ENCODE results near the gene EEFSEC. TPM values are rescaled to one million over a fixed set of nuclear protein-coding genes. Genes with fewer than 3 reads are reported as not detected.

Gene EEFSEC
- total and polyA plus RNA-seq, 2 of the 8 experiments (the other 6 are each of a cell fraction or from before 2014, with no cell fraction given): 13.1 to 19.8 TPM

- Histone ChIP-seq H3K56ac (replicated peaks; ENCODE audit: insufficient read length, low read depth, low read length) (no peak overlapping the region), H3K4ac (replicated peaks; ENCODE audit: insufficient read length, low read depth, low read length) (no peak overlapping the region), H3K23me2 (ENCODE audit: low read depth, low read length) (no peaks in the 10 kb centered on the region), H3K27ac (ENCODE audit: low read depth, low read length) (no peak overlapping the region), H3K9me3 (ENCODE audit: insufficient read depth in 2 of 2, low read depth in 1 of 2, low read length in 1 of 2) (no peaks in the 10 kb centered on the region), H2BK5ac (ENCODE audit: low read depth, low read length) (no peak overlapping the region), H2AFZ (ENCODE audit: low read length) (no peak overlapping the region), H2BK120ac (replicated peaks; ENCODE audit: low read depth, low read length) (no peak overlapping the region), H3K4me2 (ENCODE audit: insufficient read depth in 1 of 2, low read depth in 2 of 2, low read length in 2 of 2) (no peak overlapping the region), H2AK5ac (ENCODE audit: low read depth, low read length) (no peak overlapping the region), H3K27me3 (replicated peaks in 1 of 4; ENCODE audit: control insufficient read depth in 3 of 4, extremely low read depth in 1 of 4, insufficient read depth in 3 of 4, low read length in 3 of 4) (no peaks in the 10 kb centered on the region), H4K91ac (replicated peaks; ENCODE audit: insufficient read length, low read length) (no peak overlapping the region), H3K9ac (replicated peaks in 1 of 4; ENCODE audit: extremely low read depth in 1 of 4, low read depth in 3 of 4, low read length in 3 of 4) (no peak overlapping the region), H4K20me1 (replicated peaks in 1 of 2; ENCODE audit: control insufficient read depth in 1 of 2, insufficient read depth in 2 of 2, low read length in 2 of 2) (no peaks in the 10 kb centered on the region), H4K5ac (ENCODE audit: insufficient read length, low read depth, low read length) (no peak overlapping the region), H3K4me1 (replicated peaks in 1 of 4; ENCODE audit: control insufficient read depth in 3 of 4, insufficient read depth in 4 of 4, low read length in 3 of 4) (peaks cover 0 to 4% (median 1%) of the 10 kb centered on the region in 4 experiments; a peak in 2 of 7 replicates), H2BK12ac (ENCODE audit: low read depth, low read length) (no peak overlapping the region), H3K14ac (ENCODE audit: insufficient read length) (no peak overlapping the region), H2BK20ac (ENCODE audit: low read length) (no peak overlapping the region), H2BK15ac (ENCODE audit: low read length) (no peak overlapping the region), H3K4me3 (ENCODE audit: extremely low read depth in 1 of 4, insufficient read depth in 2 of 4, low read depth in 3 of 4, low read length in 4 of 4) (no peak overlapping the region), H3K18ac (ENCODE audit: extremely low read depth, low read length) (no peak overlapping the region), H3K79me1 (ENCODE audit: low read depth, low read length) (no peaks in the 10 kb centered on the region; the same call in 1 of the 2 replicates), H3K36me3 (ENCODE audit: control insufficient read depth in 2 of 4, insufficient read depth in 4 of 4, low read length in 3 of 4) (no peaks in the 10 kb centered on the region), H3K79me2 (ENCODE audit: control insufficient read depth in 1 of 2, insufficient read depth in 2 of 2, low read length in 2 of 2) (no peaks in the 10 kb centered on the region), H4K8ac (ENCODE audit: extremely low read depth, insufficient read depth, low read length) (no peak overlapping the region), H3K23ac (ENCODE audit: insufficient read length) (no peak overlapping the region)
- ChIA-PET POLR2A (ENCODE audit: partially characterized antibody) (no interaction called here), CTCF (ENCODE audit: partially characterized antibody) (interaction anchor here (0.6 to 2.0 kb wide), 8 partner anchors 9 to 413 kb away, joined by 3 to 9 read pairs (median 5); no protein-coding TSS in a partner anchor)
- 88% methylated on average over 12 of the region's 12 CpGs; no CpG with 5 or more reads in 1 of the 2 experiments for WGBS, 2 experiments (ENCODE audit: extremely low coverage in 1 of 2, insufficient coverage in 1 of 2, insufficient read length in 1 of 2, insufficient replicate concordance in 2 of 2, low coverage in 1 of 2, low lambda C conversion rate in 2 of 2, missing lambda C conversion rate in 1 of 2)
- FAIRE-seq: no peak
- DNase-seq (ENCODE audit: low read depth in 1 of 2, low spot score in 2 of 2): no peak
- no peak for TF ChIP-seq SUZ12 (IDR thresholded peaks at IDR 0.05; ENCODE audit: low read length)
- TF ChIP-seq SP2 (IDR thresholded peaks at IDR 0.05; ENCODE audit: low read length): no peak
- no peak for TF ChIP-seq JUND (IDR thresholded peaks at IDR 0.05; ENCODE audit: low read length)
- TF ChIP-seq CHD2 (IDR thresholded peaks at IDR 0.05; ENCODE audit: low read length): no peak
- no peak for TF ChIP-seq CEBPB (IDR thresholded peaks at IDR 0.05; ENCODE audit: low read depth, low read length)
- no peak for TF ChIP-seq EZH2 (IDR thresholded peaks at IDR 0.05; ENCODE audit: low read depth, low read length, severe bottlenecking)
- TF ChIP-seq YY1 (IDR thresholded peaks at IDR 0.05; ENCODE audit: low read depth, low read length): no peak
- TF ChIP-seq CBX5 (IDR thresholded peaks at IDR 0.05; ENCODE audit: low read depth, low read length): no peak
- no peak for TF ChIP-seq SP1 (IDR thresholded peaks at IDR 0.05; ENCODE audit: low read depth, low read length)
- no peak for TF ChIP-seq RXRA (IDR thresholded peaks at IDR 0.05; ENCODE audit: insufficient read depth, low read depth, low read length)
- TF ChIP-seq RBBP5 (IDR thresholded peaks at IDR 0.05; ENCODE audit: borderline replicate concordance, low read depth, low read length): no peak
- no peak for TF ChIP-seq CHD1 (IDR thresholded peaks at IDR 0.05; ENCODE audit: low read depth, low read length)
- TF ChIP-seq E2F6 (IDR thresholded peaks at IDR 0.05): no peak
Observed at GRCh38 chr3:128328546-128329458, 175.5 kb downstream of the EEFSEC start.
